GM23338 (cell line): ENCODE results near the gene NFE2L3. TPM values are rescaled to one million over a fixed set of nuclear protein-coding genes. Genes with fewer than 3 reads are reported as not detected.
"Not testable (repeated sequence)": the region's sequence is repeated elsewhere in the genome, so short reads cannot be mapped to it uniquely, and the experiment has no call there.

Experiments
- ATAC-seq: fragments of 200-7000 bp; cut with Tn5 transposase; 3 replicates; pipeline ENCODE4 v1.9.1; 2020
- DNase-seq: peaks from one replicate; pipeline ENCODE4 v3.0.0-alpha.2; 2015; ENCODE audit warnings: low spot score
- H2AFZ ChIP-seq: fragments of 200-600 bp; sonication (generic); 2 replicates; pipeline ENCODE4 v1.8.0; 2016; ENCODE audit warnings: antibody characterized with exemption, mild to moderate bottlenecking, moderate library complexity
- H3F3A ChIP-seq: fragments of 200-600 bp; sonication (generic); replicated peaks from 2 replicates; pipeline ENCODE4 v1.8.0; 2017; ENCODE audit warnings: antibody characterized with exemption, mixed run types, low read depth
- H3K27ac ChIP-seq: fragments of 200-600 bp; sonication (generic); 2 replicates; pipeline ENCODE4 v1.6.1; 2016; ENCODE audit warnings: low read depth
- H3K27me3 ChIP-seq: fragments of 200-600 bp; sonication (generic); 2 replicates; pipeline ENCODE4 v1.8.0; 2016; ENCODE audit warnings: mild to moderate bottlenecking, mixed run types, moderate library complexity; ENCODE audit not compliant: insufficient read depth
- H3K36me3 ChIP-seq: fragments of 200-600 bp; sonication (generic); 2 replicates; pipeline ENCODE4 v1.8.0; 2016; ENCODE audit warnings: mild to moderate bottlenecking; ENCODE audit not compliant: insufficient read depth
- H3K4me1 ChIP-seq: fragments of 200-600 bp; sonication (generic); 2 replicates; pipeline ENCODE4 v1.8.0; 2016; ENCODE audit warnings: mild to moderate bottlenecking, moderate library complexity; ENCODE audit not compliant: insufficient read depth
- H3K4me2 ChIP-seq: fragments of 200-600 bp; sonication (generic); 2 replicates; pipeline ENCODE4 v1.7.1; 2017; ENCODE audit warnings: mixed run types
- H3K4me3 ChIP-seq: fragments of 200-600 bp; sonication (generic); 2 replicates; pipeline ENCODE4 v1.6.1; 2016; ENCODE audit warnings: mixed run types
- H3K79me2 ChIP-seq: fragments of 200-600 bp; sonication (generic); replicated peaks from 2 replicates; pipeline ENCODE4 v1.8.0; 2017; ENCODE audit warnings: mild to moderate bottlenecking; ENCODE audit not compliant: insufficient read depth
- H3K9me2 ChIP-seq: fragments of 200-600 bp; sonication (generic); 2 replicates; pipeline ENCODE4 v1.8.0; 2017; ENCODE audit not compliant: insufficient read depth
- H4K20me1 ChIP-seq: fragments of 200-600 bp; sonication (generic); replicated peaks from 2 replicates; pipeline ENCODE4 v1.8.0; 2017; ENCODE audit warnings: mild to moderate bottlenecking; ENCODE audit not compliant: insufficient read depth
- H3K27ac Mint-ChIP-seq: 2 replicates; pipeline ENCODE4 v1.8.0; 2020; ENCODE audit warnings: inconsistent platforms, mild to moderate bottlenecking, moderate library complexity, mixed read lengths
- H3K27me3 Mint-ChIP-seq: 3 replicates; pipeline ENCODE4 v1.8.0; 2022; ENCODE audit warnings: low read depth, mild to moderate bottlenecking, moderate library complexity, mixed read lengths, inconsistent platforms; ENCODE audit not compliant: insufficient read depth, poor library complexity
- H3K36me3 Mint-ChIP-seq: 3 replicates; pipeline ENCODE4 v1.8.0; 2021; ENCODE audit warnings: low read depth, mild to moderate bottlenecking, inconsistent platforms, moderate library complexity, mixed read lengths
- H3K4me1 Mint-ChIP-seq: 3 replicates; pipeline ENCODE4 v1.8.0; 2020; ENCODE audit warnings: mild to moderate bottlenecking, inconsistent platforms, mixed read lengths
- H3K4me3 Mint-ChIP-seq: 3 replicates; pipeline ENCODE4 v1.8.0; 2021; ENCODE audit warnings: moderate library complexity, mild to moderate bottlenecking, inconsistent platforms, mixed read lengths
- H3K9me3 Mint-ChIP-seq: 3 replicates; pipeline ENCODE4 v1.8.0; 2020; ENCODE audit warnings: moderate library complexity, mild to moderate bottlenecking, inconsistent platforms, mixed read lengths
- ETS1 ChIP-seq: IDR thresholded peaks from 2 replicates; pipeline ENCODE4 v1.6.1; 2016; ENCODE audit warnings: antibody characterized with exemption
- POLR2AphosphoS5 ChIP-seq: IDR thresholded peaks from 2 replicates; pipeline ENCODE4 v1.6.1; 2016; ENCODE audit warnings: antibody characterized with exemption, low read depth
- STAT1 ChIP-seq: IDR thresholded peaks from one replicate; pipeline ENCODE4 v1.6.1; 2016; ENCODE audit warnings: antibody characterized with exemption; ENCODE audit not compliant: unreplicated experiment
- ZNF114 ChIP-seq: fragments of 250-450 bp; sonication (Bioruptor Pico); IDR thresholded peaks from 2 replicates; pipeline ENCODE4 v1.5.0; 2020; ENCODE audit warnings: mild to moderate bottlenecking, moderate library complexity
- ZNF331 ChIP-seq: fragments of 250-450 bp; sonication (Bioruptor Pico); IDR thresholded peaks from 2 replicates; pipeline ENCODE4 v1.5.0; 2020; ENCODE audit warnings: low read depth, mild to moderate bottlenecking, moderate library complexity
- polyA plus RNA-seq: library from polyadenylated mRNA; unstranded; fragments of >200 nt; fragmentation: Nextera tagmentation; extraction: Ambion mirVana; gene quantifications from 2 replicates; pipeline ENCODE4 v1.2.1, GENCODE V29; 2016
- total RNA-seq: library from RNA; depleted of rRNA; stranded (reverse); fragments of >200 nt; shearing (Covaris generic); gene quantifications from 2 replicates; pipeline ENCODE4 v1.2.3, GENCODE V29; 2014
- TF ChIP-seq, protein P1 (sequence below): fragments of 250-450 bp; sonication (Bioruptor Pico); IDR thresholded peaks from 2 replicates; pipeline ENCODE4 v1.5.0; 2020; ENCODE audit warnings: mild to moderate bottlenecking, moderate library complexity

Gene NFE2L3
- total and polyA plus RNA-seq, 2 experiments from 2014 or later: 62.0 to 142 TPM

- not testable (repeated sequence) for DNase-seq, H3K9me2 ChIP-seq, H2AFZ ChIP-seq, H3K79me2 ChIP-seq, H3K4me2 ChIP-seq, H3K27me3 ChIP-seq, H3K4me3 ChIP-seq, H3K27ac Mint-ChIP-seq, H4K20me1 ChIP-seq, H3K27ac ChIP-seq, H3K4me3 Mint-ChIP-seq, H3K27me3 Mint-ChIP-seq, H3K36me3 ChIP-seq, ATAC-seq, H3F3A ChIP-seq
- Mint-ChIP-seq H3K9me3 (peaks cover 20% of the 10 kb centered on the region), H3K4me1 (peaks cover 17% of the 10 kb centered on the region), H3K36me3 (peaks cover 14% of the 10 kb centered on the region)
- peaks cover 22% of the 10 kb centered on the region for H3K4me1 ChIP-seq
These were observed 4.2 kb upstream of the NFE2L3 start for GRCh38 chr7:26147646-26148306.

GRCh38 chr7:26148307-26148700 lies 3.7 kb upstream of the NFE2L3 start:
- H4K20me1 ChIP-seq, H3K36me3 ChIP-seq, H3K27me3 ChIP-seq, H3F3A ChIP-seq, H3K27ac ChIP-seq, H3K79me2 ChIP-seq, H3K4me3 ChIP-seq, H3K27ac Mint-ChIP-seq, ATAC-seq, H3K4me3 Mint-ChIP-seq, H2AFZ ChIP-seq, H3K4me2 ChIP-seq, H3K9me2 ChIP-seq, DNase-seq: not testable (repeated sequence)
- Mint-ChIP-seq H3K9me3 (peaks cover 21% of the 10 kb centered on the region), H3K4me1 (peaks cover 17% of the 10 kb centered on the region), H3K36me3 (peaks cover 17% of the 10 kb centered on the region), H3K27me3 (peaks cover 13% of the 10 kb centered on the region)
- H3K4me1 ChIP-seq: peaks cover 22% of the 10 kb centered on the region

- Histone ChIP-seq H3F3A (peaks cover 15% of the 10 kb centered on the region; the same call in 1 of the 2 replicates), H3K27ac (peak overlapping the region; percentile 52; the same call in 1 of the 2 replicates), H2AFZ (no peak overlapping the region), H3K27me3 (no peaks in the 10 kb centered on the region), H3K4me3 (no peak overlapping the region), H3K79me2 (peaks cover 15% of the 10 kb centered on the region), H3K9me2 (0 out of 2 replicates have a peak, but pooled peaks cover 3% of the 10 kb centered on the region), H4K20me1 (no peaks in the 10 kb centered on the region), H3K36me3 (no peaks in the 10 kb centered on the region), H3K4me1 (peaks cover 25% of the 10 kb centered on the region), H3K4me2 (no peak overlapping the region)
- Mint-ChIP-seq H3K27ac (no peak overlapping the region), H3K9me3 (peaks cover 23% of the 10 kb centered on the region), H3K36me3 (peaks cover 29% of the 10 kb centered on the region), H3K4me3 (no peak overlapping the region), H3K27me3 (peaks cover 14% of the 10 kb centered on the region), H3K4me1 (peaks cover 22% of the 10 kb centered on the region)
- ATAC-seq (no peak), DNase-seq (no peak)
- TF ChIP-seq ZNF114: no peak
- TF ChIP-seq, protein P1, sequence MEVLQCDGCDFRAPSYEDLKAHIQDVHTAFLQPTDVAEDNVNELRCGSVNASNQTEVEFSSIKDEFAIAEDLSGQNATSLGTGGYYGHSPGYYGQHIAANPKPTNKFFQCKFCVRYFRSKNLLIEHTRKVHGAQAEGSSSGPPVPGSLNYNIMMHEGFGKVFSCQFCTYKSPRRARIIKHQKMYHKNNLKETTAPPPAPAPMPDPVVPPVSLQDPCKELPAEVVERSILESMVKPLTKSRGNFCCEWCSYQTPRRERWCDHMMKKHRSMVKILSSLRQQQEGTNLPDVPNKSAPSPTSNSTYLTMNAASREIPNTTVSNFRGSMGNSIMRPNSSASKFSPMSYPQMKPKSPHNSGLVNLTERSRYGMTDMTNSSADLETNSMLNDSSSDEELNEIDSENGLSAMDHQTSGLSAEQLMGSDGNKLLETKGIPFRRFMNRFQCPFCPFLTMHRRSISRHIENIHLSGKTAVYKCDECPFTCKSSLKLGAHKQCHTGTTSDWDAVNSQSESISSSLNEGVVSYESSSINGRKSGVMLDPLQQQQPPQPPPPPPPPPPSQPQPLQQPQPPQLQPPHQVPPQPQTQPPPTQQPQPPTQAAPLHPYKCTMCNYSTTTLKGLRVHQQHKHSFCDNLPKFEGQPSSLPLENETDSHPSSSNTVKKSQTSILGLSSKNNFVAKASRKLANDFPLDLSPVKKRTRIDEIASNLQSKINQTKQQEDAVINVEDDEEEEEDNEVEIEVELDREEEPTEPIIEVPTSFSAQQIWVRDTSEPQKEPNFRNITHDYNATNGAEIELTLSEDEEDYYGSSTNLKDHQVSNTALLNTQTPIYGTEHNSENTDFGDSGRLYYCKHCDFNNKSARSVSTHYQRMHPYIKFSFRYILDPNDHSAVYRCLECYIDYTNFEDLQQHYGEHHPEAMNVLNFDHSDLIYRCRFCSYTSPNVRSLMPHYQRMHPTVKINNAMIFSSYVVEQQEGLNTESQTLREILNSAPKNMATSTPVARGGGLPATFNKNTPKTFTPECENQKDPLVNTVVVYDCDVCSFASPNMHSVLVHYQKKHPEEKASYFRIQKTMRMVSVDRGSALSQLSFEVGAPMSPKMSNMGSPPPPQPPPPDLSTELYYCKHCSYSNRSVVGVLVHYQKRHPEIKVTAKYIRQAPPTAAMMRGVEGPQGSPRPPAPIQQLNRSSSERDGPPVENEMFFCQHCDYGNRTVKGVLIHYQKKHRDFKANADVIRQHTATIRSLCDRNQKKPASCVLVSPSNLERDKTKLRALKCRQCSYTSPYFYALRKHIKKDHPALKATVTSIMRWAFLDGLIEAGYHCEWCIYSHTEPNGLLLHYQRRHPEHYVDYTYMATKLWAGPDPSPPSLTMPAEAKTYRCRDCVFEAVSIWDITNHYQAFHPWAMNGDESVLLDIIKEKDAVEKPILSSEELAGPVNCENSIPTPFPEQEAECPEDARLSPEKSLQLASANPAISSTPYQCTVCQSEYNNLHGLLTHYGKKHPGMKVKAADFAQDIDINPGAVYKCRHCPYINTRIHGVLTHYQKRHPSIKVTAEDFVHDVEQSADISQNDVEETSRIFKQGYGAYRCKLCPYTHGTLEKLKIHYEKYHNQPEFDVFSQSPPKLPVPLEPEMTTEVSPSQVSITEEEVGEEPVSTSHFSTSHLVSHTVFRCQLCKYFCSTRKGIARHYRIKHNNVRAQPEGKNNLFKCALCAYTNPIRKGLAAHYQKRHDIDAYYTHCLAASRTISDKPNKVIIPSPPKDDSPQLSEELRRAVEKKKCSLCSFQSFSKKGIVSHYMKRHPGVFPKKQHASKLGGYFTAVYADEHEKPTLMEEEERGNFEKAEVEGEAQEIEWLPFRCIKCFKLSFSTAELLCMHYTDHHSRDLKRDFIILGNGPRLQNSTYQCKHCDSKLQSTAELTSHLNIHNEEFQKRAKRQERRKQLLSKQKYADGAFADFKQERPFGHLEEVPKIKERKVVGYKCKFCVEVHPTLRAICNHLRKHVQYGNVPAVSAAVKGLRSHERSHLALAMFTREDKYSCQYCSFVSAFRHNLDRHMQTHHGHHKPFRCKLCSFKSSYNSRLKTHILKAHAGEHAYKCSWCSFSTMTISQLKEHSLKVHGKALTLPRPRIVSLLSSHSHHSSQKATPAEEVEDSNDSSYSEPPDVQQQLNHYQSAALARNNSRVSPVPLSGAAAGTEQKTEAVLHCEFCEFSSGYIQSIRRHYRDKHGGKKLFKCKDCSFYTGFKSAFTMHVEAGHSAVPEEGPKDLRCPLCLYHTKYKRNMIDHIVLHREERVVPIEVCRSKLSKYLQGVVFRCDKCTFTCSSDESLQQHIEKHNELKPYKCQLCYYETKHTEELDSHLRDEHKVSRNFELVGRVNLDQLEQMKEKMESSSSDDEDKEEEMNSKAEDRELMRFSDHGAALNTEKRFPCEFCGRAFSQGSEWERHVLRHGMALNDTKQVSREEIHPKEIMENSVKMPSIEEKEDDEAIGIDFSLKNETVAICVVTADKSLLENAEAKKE (CRISPR knock-in tag): no peak
- TF ChIP-seq ETS1: no peak
- TF ChIP-seq POLR2AphosphoS5: no peak
- TF ChIP-seq ZNF331 (CRISPR knock-in tag): no peak
- no peak for TF ChIP-seq STAT1
These were observed 2.5 kb upstream of the NFE2L3 start for GRCh38 chr7:26149391-26149977.
